Nephron progenitor cell (in vitro differentiated cells): Measurements from ENCODE around the gene ZNF48.

Experiments used
- DNase-seq: peaks from one replicate; pipeline ENCODE4 v3.0.0; 2021
- H3K27ac Mint-ChIP-seq: 2 replicates; pipeline ENCODE4 v1.8.0; 2021; ENCODE audit warnings: mild to moderate bottlenecking, moderate library complexity, mixed read lengths
- H3K27me3 Mint-ChIP-seq: 2 replicates; pipeline ENCODE4 v1.8.0; 2021; ENCODE audit warnings: mild to moderate bottlenecking, low read depth, mixed read lengths; ENCODE audit not compliant: poor library complexity
- H3K36me3 Mint-ChIP-seq: 2 replicates; pipeline ENCODE4 v1.8.0; 2021; ENCODE audit warnings: low read depth, mixed read lengths
- H3K4me1 Mint-ChIP-seq: 2 replicates; pipeline ENCODE4 v1.8.0; 2021; ENCODE audit warnings: mixed read lengths
- H3K4me3 Mint-ChIP-seq: 2 replicates; pipeline ENCODE4 v1.8.0; 2021; ENCODE audit warnings: mild to moderate bottlenecking, moderate library complexity, mixed read lengths
- H3K9me3 Mint-ChIP-seq: 2 replicates; pipeline ENCODE4 v1.8.0; 2021; ENCODE audit warnings: mild to moderate bottlenecking, moderate library complexity, mixed read lengths
- TF ChIP-seq, protein P1 (sequence below): fragments of 200-600 bp; sonication (generic); IDR thresholded peaks from 2 replicates; pipeline ENCODE4 v1.5.0; 2021; ENCODE audit warnings: antibody characterized with exemption

ZNF48 gene

DNA sequence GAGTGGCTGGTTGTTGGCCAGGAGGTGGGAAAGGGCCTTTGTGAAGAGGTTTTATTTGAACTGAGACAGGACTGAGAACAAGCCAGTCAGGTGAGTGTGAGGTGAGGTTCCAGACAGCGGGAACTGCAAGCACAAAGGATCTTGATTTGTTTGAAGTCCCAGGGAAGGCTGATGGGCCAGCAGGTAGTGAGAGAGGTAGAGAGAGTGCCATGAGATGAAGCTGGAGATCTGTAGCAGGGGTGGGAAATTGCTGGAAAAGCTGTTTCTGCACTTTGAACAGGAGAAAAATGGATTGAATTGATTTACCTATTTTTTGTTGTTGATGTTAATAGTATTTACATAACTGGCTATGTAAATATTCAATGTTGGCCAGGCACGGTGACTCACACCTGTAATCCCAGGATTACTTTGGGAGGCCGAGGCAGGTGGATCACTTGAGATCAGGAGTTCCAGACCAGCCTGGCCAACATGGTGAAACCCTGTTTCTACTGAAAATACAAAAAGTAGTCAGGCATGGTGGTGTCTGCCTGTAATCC, 42.4 kb downstream of the ZNF48 start:
- peaks cover 40% of the 10 kb centered on the region for H3K27me3 Mint-ChIP-seq
- H3K36me3 Mint-ChIP-seq, result peaks cover 4% of the 10 kb centered on the region
- H3K4me1 Mint-ChIP-seq, result peaks cover 4% of the 10 kb centered on the region
- TF ChIP-seq, protein P1, sequence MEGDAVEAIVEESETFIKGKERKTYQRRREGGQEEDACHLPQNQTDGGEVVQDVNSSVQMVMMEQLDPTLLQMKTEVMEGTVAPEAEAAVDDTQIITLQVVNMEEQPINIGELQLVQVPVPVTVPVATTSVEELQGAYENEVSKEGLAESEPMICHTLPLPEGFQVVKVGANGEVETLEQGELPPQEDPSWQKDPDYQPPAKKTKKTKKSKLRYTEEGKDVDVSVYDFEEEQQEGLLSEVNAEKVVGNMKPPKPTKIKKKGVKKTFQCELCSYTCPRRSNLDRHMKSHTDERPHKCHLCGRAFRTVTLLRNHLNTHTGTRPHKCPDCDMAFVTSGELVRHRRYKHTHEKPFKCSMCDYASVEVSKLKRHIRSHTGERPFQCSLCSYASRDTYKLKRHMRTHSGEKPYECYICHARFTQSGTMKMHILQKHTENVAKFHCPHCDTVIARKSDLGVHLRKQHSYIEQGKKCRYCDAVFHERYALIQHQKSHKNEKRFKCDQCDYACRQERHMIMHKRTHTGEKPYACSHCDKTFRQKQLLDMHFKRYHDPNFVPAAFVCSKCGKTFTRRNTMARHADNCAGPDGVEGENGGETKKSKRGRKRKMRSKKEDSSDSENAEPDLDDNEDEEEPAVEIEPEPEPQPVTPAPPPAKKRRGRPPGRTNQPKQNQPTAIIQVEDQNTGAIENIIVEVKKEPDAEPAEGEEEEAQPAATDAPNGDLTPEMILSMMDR, result no peak
- DNase-seq, result no peak
- peaks cover 4% of the 10 kb centered on the region for H3K9me3 Mint-ChIP-seq
- H3K4me3 Mint-ChIP-seq, result no peak overlapping the region
- H3K27ac Mint-ChIP-seq, result peak overlapping the region; percentile 8

DNA sequence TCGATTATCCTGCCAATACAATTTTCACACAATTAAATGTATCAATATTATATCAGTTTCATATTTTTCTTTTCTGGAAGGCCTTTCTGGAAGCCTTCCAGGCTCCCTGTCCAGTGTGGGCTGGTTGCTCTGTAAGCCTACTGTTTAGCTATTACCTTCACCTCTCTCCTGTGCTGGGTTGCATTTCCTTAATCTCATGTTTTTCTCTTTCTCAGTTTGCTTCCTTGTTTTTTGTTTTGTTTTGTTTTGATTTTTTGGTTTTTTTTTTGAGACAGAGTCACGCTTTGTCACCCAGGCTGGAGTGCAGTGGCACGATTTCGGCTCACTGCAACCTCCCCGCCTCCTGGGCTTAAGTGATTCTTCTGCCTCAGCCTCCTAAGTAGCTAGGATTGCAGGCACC, 43.6 kb downstream of the ZNF48 start:
- no peak for DNase-seq
- H3K27me3 Mint-ChIP-seq, result peaks cover 31% of the 10 kb centered on the region
- H3K4me1 Mint-ChIP-seq, result peaks cover 12% of the 10 kb centered on the region
- TF ChIP-seq, protein P1, result no peak
- no peak overlapping the region for H3K4me3 Mint-ChIP-seq
- H3K27ac Mint-ChIP-seq, result no peak overlapping the region
- peaks cover 15% of the 10 kb centered on the region for H3K9me3 Mint-ChIP-seq
- peaks cover 14% of the 10 kb centered on the region for H3K36me3 Mint-ChIP-seq

DNA sequence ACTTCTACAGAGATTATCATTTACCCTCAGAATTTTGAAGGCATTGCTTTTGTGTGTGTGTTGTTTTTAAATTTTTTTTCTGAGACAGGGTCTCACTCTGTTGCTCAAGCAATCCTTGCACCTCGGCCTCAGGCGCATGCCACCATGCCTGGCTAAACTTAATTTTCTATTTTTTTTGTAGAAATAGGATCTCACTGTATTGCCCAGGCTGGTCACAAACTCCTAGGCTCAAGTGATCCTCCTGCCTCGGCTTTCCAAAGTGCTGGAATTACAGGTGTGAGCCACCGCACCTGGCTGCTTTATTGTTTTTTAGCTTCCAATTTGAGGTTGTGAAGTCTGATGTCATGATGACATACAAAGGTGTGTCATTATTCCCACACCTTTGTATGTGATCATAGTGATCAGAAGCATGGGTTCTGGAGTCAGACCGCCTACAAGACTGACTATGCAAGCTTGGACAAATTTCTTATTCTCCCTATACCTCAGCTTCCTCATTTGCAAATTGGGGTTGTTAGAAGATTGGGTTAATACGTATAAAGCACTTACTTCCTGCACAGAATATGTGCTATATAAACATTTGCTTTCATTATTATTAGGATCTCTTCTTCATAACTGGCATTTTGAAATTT, 44.6 kb downstream of the ZNF48 start:
- TF ChIP-seq, protein P1, result no peak
- Mint-ChIP-seq H3K27ac (no peak overlapping the region), H3K9me3 (peaks cover 25% of the 10 kb centered on the region), H3K4me1 (peaks cover 15% of the 10 kb centered on the region), H3K27me3 (peaks cover 30% of the 10 kb centered on the region), H3K36me3 (peaks cover 24% of the 10 kb centered on the region), H3K4me3 (no peak overlapping the region)
- no peak for DNase-seq

DNA sequence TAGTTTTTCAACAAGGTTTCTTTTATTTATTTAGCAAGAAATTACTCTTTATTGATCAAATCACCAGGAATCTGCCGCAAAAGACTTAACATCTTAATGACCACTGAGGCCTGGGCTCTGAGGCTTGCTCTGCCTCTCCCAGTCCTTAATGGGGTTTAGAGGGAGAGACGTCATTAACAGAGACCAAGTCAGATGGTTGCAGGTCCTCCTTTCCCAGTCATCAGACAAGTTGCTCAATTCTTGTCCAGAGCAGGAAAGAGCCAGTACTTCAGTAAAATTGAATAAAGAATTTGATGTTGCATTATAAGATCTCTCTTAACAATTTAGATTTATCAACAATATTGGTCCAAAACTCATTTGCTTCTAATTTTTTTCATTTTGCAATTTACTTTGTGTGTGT, 48.4 kb downstream of the ZNF48 start:
- peaks cover 31% of the 10 kb centered on the region for H3K27me3 Mint-ChIP-seq
- H3K4me3 Mint-ChIP-seq, result peak overlapping the region; percentile 62
- H3K9me3 Mint-ChIP-seq, result peaks cover 35% of the 10 kb centered on the region
- peaks cover 34% of the 10 kb centered on the region for H3K36me3 Mint-ChIP-seq
- DNase-seq, result no peak
- peaks cover 29% of the 10 kb centered on the region for H3K4me1 Mint-ChIP-seq
- TF ChIP-seq, protein P1, result no peak
- H3K27ac Mint-ChIP-seq, result no peak overlapping the region

DNA sequence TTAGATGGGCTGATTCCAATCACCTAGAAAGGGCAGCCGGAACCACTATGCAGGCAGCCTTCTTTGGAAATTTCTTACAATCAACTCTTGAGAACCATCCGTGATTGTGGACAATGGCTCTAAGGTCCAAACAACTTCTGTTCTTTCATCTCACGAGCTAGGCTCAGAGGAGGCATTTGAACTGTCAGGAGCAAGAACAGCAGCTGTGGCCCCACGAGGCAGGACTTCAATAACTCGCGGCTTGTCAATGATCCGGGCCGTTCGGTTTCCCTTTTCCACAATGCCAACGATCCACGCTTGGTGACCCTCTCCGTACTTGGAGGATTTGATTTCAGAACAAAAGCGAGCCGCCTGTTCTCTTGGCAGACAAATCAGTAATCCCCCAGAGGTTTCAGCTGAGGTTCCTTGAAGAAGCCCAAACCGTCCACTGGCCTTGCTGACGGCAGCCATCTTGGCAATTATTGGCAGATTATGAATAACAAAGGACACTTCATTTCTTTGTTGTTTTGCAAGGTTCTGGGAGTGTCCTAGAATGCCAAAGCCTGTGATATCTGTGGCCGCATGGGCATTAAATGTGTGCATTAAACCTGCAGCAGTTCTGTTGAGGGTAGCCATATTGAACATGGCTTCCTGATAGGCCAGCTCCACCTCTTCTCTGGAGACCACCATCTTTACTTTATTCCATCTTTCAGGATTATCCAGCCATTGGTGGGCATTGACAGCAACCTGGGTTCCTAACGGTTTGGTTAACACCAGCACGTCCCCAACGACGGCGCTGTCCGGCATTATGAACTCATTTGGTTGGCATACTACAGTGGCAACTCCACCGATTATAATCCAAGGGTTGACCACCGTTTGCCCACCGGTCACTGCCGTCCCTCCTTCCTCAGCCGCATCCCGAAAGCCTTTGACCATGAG, 49.3 kb downstream of the ZNF48 start:
- peaks cover 35% of the 10 kb centered on the region for H3K9me3 Mint-ChIP-seq

More for the DNA sequence above, 49.3 kb downstream of the ZNF48 start:
- H3K4me1 Mint-ChIP-seq, result peaks cover 29% of the 10 kb centered on the region
- H3K4me3 Mint-ChIP-seq, result peak overlapping the region; percentile 90
- DNase-seq, result no peak
- H3K36me3 Mint-ChIP-seq, result peaks cover 34% of the 10 kb centered on the region
- peaks cover 25% of the 10 kb centered on the region for H3K27me3 Mint-ChIP-seq
- no peak overlapping the region for H3K27ac Mint-ChIP-seq
- TF ChIP-seq, protein P1, result no peak
